ENCODE measurements around the gene SPNS2.

Gene SPNS2

GRCh38 chr17:4553669-4554068 lies 55.0 kb downstream of the SPNS2 start:
- no peak for DNase-seq

- no peak for DNase-seq
Measured at GRCh38 chr17:4554441-4554996, 55.8 kb downstream of the SPNS2 start.

GRCh38 chr17:4554997-4555799 lies 56.5 kb downstream of the SPNS2 start, which contains the start of gene MYBBP1A:
Gene MYBBP1A, minus strand, starts transcription at chr17:4555384. Its CDS starts 60 bp downstream, at chr17:4555324.
- peak; percentile 99 for DNase-seq

GRCh38 chr17:4555873-4556759 lies 57.4 kb downstream of the SPNS2 start:
- DNase-seq: no peak

GRCh38 chr17:4556996-4557395 lies 58.3 kb downstream of the SPNS2 start:
- DNase-seq: no peak

- no peak for DNase-seq
Measured at GRCh38 chr17:4557626-4558346, 59.1 kb downstream of the SPNS2 start.

GRCh38 chr17:4558347-4558971 lies 59.8 kb downstream of the SPNS2 start:
- DNase-seq: no peak

GRCh38 chr17:4559139-4559791 lies 60.6 kb downstream of the SPNS2 start:
- no peak for DNase-seq

GRCh38 chr17:4559966-4560365 lies 61.3 kb downstream of the SPNS2 start:
- no peak for DNase-seq

- no peak for DNase-seq
Measured at GRCh38 chr17:4560421-4560820, 61.7 kb downstream of the SPNS2 start, which contains the start of gene GGT6. Gene GGT6, minus strand, starts transcription at chr17:4560577. Its CDS starts 56 bp downstream, at chr17:4560521.

- no peak for DNase-seq
Measured at GRCh38 chr17:4560837-4561256, 62.2 kb downstream of the SPNS2 start.

- no peak for DNase-seq
Measured at GRCh38 chr17:4562015-4562969, 63.6 kb downstream of the SPNS2 start.

- peak; percentile 88 for DNase-seq
Measured at GRCh38 chr17:4565209-4566141, 66.8 kb downstream of the SPNS2 start.

GRCh38 chr17:4566785-4567184 lies 68.1 kb downstream of the SPNS2 start:
- DNase-seq: peak; percentile 91

GRCh38 chr17:4569591-4569990 lies 70.9 kb downstream of the SPNS2 start:
- no peak for DNase-seq

- no peak for DNase-seq
Measured at GRCh38 chr17:4572131-4572530, 73.5 kb downstream of the SPNS2 start.

- no peak for DNase-seq
Measured at GRCh38 chr17:4573115-4573514, 74.4 kb downstream of the SPNS2 start.

- no peak for DNase-seq
Measured at GRCh38 chr17:4573669-4574068, 75.0 kb downstream of the SPNS2 start.

- DNase-seq: no peak
Measured at GRCh38 chr17:4574448-4575045, 75.9 kb downstream of the SPNS2 start.
